OCI-LY1 (cell line): ENCODE measurements around the gene PSMA5.

Experiments used
- CTCF ChIP-seq: fragments of 200-600 bp; sonication (generic), shearing (Covaris generic); IDR thresholded peaks from 2 replicates; pipeline ENCODE4 v1.5.1; 2017; ENCODE audit warnings: mild to moderate bottlenecking, antibody characterized with exemption, low read length, moderate library complexity, mixed read lengths
- EZH2 ChIP-seq: fragments of 200-600 bp; sonication (generic), shearing (Covaris generic); IDR thresholded peaks from 2 replicates; pipeline ENCODE4 v1.8.0; 2017; ENCODE audit warnings: borderline replicate concordance, mixed run types, mild to moderate bottlenecking, antibody characterized with exemption, low read length, moderate library complexity, mixed read lengths

GRCh38 chr1:109388208-109388711, 38.0 kb downstream of the PSMA5 start:
- no peak for TF ChIP-seq EZH2
- no peak for TF ChIP-seq CTCF
